ENCODE data around the gene LMO1. TPM values are rescaled to one million over a fixed set of nuclear protein-coding genes. Genes with fewer than 3 reads are reported as not detected.

Gene LMO1
- polyA plus RNA-seq, 1 of the 3 experiments (the other 2 are of a cell fraction) = 0.12 TPM

DNA sequence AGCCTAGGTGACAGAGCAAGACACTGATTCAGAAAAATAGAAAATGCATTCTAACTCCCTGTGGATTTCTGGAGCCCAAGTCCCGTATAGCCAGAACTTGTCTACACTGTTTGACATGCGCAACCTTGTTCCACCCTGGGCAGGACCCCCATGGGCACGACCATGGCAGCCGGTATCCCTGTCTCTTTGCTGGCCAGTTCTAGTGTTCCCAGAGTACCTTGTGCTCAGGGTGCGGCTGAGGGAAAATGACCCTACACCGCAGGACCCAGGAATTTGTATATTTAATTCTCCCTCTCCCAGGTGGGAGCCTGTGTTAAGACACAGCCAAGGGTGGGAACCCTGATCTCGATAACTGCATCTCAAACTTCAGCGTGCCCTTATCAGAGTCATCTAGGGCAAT lies 58.1 kb downstream of the LMO1 start:
- Histone ChIP-seq H3F3A (replicated peaks; ENCODE audit: insufficient read depth) (no peaks in the 10 kb centered on the region), H3K9ac (no peak overlapping the region), H3K79me2 (ENCODE audit: insufficient read depth) (no peaks in the 10 kb centered on the region), H2AFZ (ENCODE audit: low read depth) (no peak overlapping the region), H3K4me2 (no peak overlapping the region), H3K36me3 (replicated peaks in 1 of 2; ENCODE audit: control insufficient read depth in 1 of 2, insufficient read depth in 2 of 2, low read length in 1 of 2) (no peaks in the 10 kb centered on the region), H3K9me3 (no peaks in the 10 kb centered on the region), H3K4me3 (ENCODE audit: low read depth in 2 of 2, low read length in 1 of 2) (no peak overlapping the region; a peak in 1 of 4 replicates), H3K27ac (ENCODE audit: low read depth in 2 of 2, low read length in 1 of 2) (peak overlapping the region in 1 of 2 experiments; percentile 93; a peak in 1 of 4 replicates), H3K9me2 (no peaks in the 10 kb centered on the region), H3K4me1 (ENCODE audit: control insufficient read depth in 1 of 2, insufficient read depth in 2 of 2, low read depth in 1 of 2, low read length in 1 of 2) (peaks cover 0 to 27% of the 10 kb centered on the region in 2 experiments; a peak in 2 of 4 replicates), H4K20me1 (ENCODE audit: insufficient read depth) (no peaks in the 10 kb centered on the region), H3K27me3 (ENCODE audit: insufficient read depth) (no peaks in the 10 kb centered on the region; the same call in 1 of the 2 replicates)
- POLR2A ChIA-PET = interaction anchor here (1.1 to 3.3 kb wide), 2 partner anchors 12 to 58 kb away, joined by 3 to 16 read pairs; partner anchors contain the start of gene LMO1
- no peak for TF ChIP-seq NRF1 (IDR thresholded peaks at IDR 0.05; ENCODE audit: low read depth, low read length)
- no peak for TF ChIP-seq SIN3A (IDR thresholded peaks at IDR 0.05; ENCODE audit: borderline replicate concordance, low read depth, low read length)
- TF ChIP-seq, protein P1, sequence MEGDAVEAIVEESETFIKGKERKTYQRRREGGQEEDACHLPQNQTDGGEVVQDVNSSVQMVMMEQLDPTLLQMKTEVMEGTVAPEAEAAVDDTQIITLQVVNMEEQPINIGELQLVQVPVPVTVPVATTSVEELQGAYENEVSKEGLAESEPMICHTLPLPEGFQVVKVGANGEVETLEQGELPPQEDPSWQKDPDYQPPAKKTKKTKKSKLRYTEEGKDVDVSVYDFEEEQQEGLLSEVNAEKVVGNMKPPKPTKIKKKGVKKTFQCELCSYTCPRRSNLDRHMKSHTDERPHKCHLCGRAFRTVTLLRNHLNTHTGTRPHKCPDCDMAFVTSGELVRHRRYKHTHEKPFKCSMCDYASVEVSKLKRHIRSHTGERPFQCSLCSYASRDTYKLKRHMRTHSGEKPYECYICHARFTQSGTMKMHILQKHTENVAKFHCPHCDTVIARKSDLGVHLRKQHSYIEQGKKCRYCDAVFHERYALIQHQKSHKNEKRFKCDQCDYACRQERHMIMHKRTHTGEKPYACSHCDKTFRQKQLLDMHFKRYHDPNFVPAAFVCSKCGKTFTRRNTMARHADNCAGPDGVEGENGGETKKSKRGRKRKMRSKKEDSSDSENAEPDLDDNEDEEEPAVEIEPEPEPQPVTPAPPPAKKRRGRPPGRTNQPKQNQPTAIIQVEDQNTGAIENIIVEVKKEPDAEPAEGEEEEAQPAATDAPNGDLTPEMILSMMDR (IDR thresholded peaks at IDR 0.05) = no peak
- TF ChIP-seq GATA2 (CRISPR knock-in tag; IDR thresholded peaks at IDR 0.05) = no peak
- no peak for TF ChIP-seq POLR2AphosphoS5 (IDR thresholded peaks at IDR 0.05; ENCODE audit: low read depth, low read length)
- no peak for TF ChIP-seq EP300 (IDR thresholded peaks at IDR 0.05; ENCODE audit: borderline replicate concordance in 1 of 2, low read depth in 1 of 2, low read length in 1 of 2)
- TF ChIP-seq FOXM1 (IDR thresholded peaks at IDR 0.05; ENCODE audit: low read depth) = no peak
- no peak for TF ChIP-seq YY1 (IDR thresholded peaks at IDR 0.05; ENCODE audit: low read depth)
- TF ChIP-seq TEAD4 (IDR thresholded peaks at IDR 0.05; ENCODE audit: borderline replicate concordance, insufficient read depth) = no peak
- no peak for TF ChIP-seq MXI1 (IDR thresholded peaks at IDR 0.05; ENCODE audit: low read depth, low read length)
- TF ChIP-seq ELF1 (IDR thresholded peaks at IDR 0.05) = no peak
- TF ChIP-seq RXRA (IDR thresholded peaks at IDR 0.05; ENCODE audit: borderline replicate concordance, low read depth) = no peak
- TF ChIP-seq RFX5 (IDR thresholded peaks at IDR 0.05; ENCODE audit: low read length) = no peak
- TF ChIP-seq RCOR1 (IDR thresholded peaks at IDR 0.05; ENCODE audit: low read length) = no peak
- TF ChIP-seq RAD21 (IDR thresholded peaks at IDR 0.05; ENCODE audit: low read length) = no peak
- no peak for TF ChIP-seq EZH2phosphoT487 (IDR thresholded peaks at IDR 0.05; ENCODE audit: borderline replicate concordance, low read depth)
- TF ChIP-seq MEF2A (IDR thresholded peaks at IDR 0.05; ENCODE audit: borderline replicate concordance, low read depth) = no peak
- WGBS (ENCODE audit: low lambda C conversion rate) = 86% methylated on average over 6 of the region's 8 CpGs
- no peak for DNase-seq
- CTCF ChIA-PET = interaction anchor here (1.1 to 7.1 kb wide), 7 partner anchors 9 to 149 kb away, joined by 3 to 33 read pairs (median 10); partner anchors contain the start of gene LMO1

DNA sequence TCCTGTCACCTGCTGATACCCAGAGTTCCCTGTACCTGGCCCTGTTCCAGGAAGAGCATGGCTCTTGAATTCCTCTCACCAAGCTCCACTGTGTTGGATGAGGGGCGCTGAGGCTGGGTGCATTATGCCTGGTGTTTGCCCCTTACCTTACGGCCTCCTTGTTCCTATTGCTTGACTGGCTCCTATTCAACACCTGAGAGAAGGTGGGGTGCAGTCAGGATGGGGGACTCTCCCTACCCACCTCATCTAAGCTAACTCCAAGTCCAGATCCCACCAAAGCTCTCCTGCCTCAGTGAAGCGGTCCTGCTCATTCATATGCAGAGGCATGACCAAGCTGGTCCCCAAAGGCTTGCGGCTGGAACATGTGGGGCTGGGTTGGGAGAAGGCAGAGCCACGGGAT lies 59.1 kb downstream of the LMO1 start:
- H3K9me3 ChIP-seq = no peaks in the 10 kb centered on the region
- H4K20me1 ChIP-seq (ENCODE audit: insufficient read depth) = no peaks in the 10 kb centered on the region
- H3K4me2 ChIP-seq = no peak overlapping the region
- peaks cover 0 to 27% of the 10 kb centered on the region in 2 experiments; a peak in 2 of 4 replicates for H3K4me1 ChIP-seq (ENCODE audit: control insufficient read depth in 1 of 2, insufficient read depth in 2 of 2, low read depth in 1 of 2, low read length in 1 of 2)
- DNase-seq = no peak
- H3K9ac ChIP-seq = no peak overlapping the region
- H3K9me2 ChIP-seq = no peaks in the 10 kb centered on the region
- H3K27me3 ChIP-seq (ENCODE audit: insufficient read depth) = no peaks in the 10 kb centered on the region; the same call in 1 of the 2 replicates
- no peak overlapping the region for H3K27ac ChIP-seq (ENCODE audit: low read depth in 2 of 2, low read length in 1 of 2)
- H2AFZ ChIP-seq (ENCODE audit: low read depth) = no peak overlapping the region
- no peak overlapping the region for H3K4me3 ChIP-seq (ENCODE audit: low read depth in 2 of 2, low read length in 1 of 2)
- H3K79me2 ChIP-seq (ENCODE audit: insufficient read depth) = no peaks in the 10 kb centered on the region
- no peaks in the 10 kb centered on the region for H3F3A ChIP-seq (replicated peaks; ENCODE audit: insufficient read depth)
- ChIA-PET POLR2A (interaction anchor here (1.1 to 3.3 kb wide), 2 partner anchors 11 to 59 kb away, joined by 3 to 16 read pairs; partner anchors contain the start of gene LMO1), CTCF (interaction anchor here (0.7 to 4.2 kb wide), 9 partner anchors 9 to 308 kb away, joined by 3 to 46 read pairs (median 4); partner anchors contain the start of gene LMO1)
- H3K36me3 ChIP-seq (replicated peaks in 1 of 2; ENCODE audit: control insufficient read depth in 1 of 2, insufficient read depth in 2 of 2, low read length in 1 of 2) = no peaks in the 10 kb centered on the region
- 36% methylated on average over 5 of the region's 5 CpGs for WGBS (ENCODE audit: low lambda C conversion rate)
- TF ChIP-seq NRF1 (IDR thresholded peaks at IDR 0.05; ENCODE audit: low read depth, low read length) (no peak), ELF1 (IDR thresholded peaks at IDR 0.05) (no peak), FOSL2 (IDR thresholded peaks at IDR 0.05; ENCODE audit: borderline replicate concordance, low read depth) (no peak), POLR2AphosphoS5 (IDR thresholded peaks at IDR 0.05; ENCODE audit: low read depth, low read length) (no peak), EZH2phosphoT487 (IDR thresholded peaks at IDR 0.05; ENCODE audit: borderline replicate concordance, low read depth) (no peak), RFX5 (IDR thresholded peaks at IDR 0.05; ENCODE audit: low read length) (no peak), RAD21 (IDR thresholded peaks at IDR 0.05; ENCODE audit: low read length) (no peak), JUND (IDR thresholded peaks at IDR 0.05) (no peak), NFIC (IDR thresholded peaks at IDR 0.05; ENCODE audit: borderline replicate concordance) (no peak), TAF1 (IDR thresholded peaks at IDR 0.05; ENCODE audit: borderline replicate concordance, low read depth, low read length) (no peak), FOXJ3 (CRISPR knock-in tag; IDR thresholded peaks at IDR 0.05) (no peak), YY1 (IDR thresholded peaks at IDR 0.05; ENCODE audit: low read depth) (no peak)
- TF ChIP-seq, protein P2, sequence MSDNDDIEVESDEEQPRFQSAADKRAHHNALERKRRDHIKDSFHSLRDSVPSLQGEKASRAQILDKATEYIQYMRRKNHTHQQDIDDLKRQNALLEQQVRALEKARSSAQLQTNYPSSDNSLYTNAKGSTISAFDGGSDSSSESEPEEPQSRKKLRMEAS (IDR thresholded peaks at IDR 0.05; ENCODE audit: low read depth) = no peak
- TF ChIP-seq, protein P3, sequence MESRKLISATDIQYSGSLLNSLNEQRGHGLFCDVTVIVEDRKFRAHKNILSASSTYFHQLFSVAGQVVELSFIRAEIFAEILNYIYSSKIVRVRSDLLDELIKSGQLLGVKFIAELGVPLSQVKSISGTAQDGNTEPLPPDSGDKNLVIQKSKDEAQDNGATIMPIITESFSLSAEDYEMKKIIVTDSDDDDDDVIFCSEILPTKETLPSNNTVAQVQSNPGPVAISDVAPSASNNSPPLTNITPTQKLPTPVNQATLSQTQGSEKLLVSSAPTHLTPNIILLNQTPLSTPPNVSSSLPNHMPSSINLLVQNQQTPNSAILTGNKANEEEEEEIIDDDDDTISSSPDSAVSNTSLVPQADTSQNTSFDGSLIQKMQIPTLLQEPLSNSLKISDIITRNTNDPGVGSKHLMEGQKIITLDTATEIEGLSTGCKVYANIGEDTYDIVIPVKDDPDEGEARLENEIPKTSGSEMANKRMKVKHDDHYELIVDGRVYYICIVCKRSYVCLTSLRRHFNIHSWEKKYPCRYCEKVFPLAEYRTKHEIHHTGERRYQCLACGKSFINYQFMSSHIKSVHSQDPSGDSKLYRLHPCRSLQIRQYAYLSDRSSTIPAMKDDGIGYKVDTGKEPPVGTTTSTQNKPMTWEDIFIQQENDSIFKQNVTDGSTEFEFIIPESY (IDR thresholded peaks at IDR 0.05; ENCODE audit: borderline replicate concordance, low read depth) = no peak
